CD4-positive, alpha-beta T cell (primary cell): Measurements from ENCODE around the gene LCA5L. TPM values are rescaled to one million over a fixed set of nuclear protein-coding genes. Genes with fewer than 3 reads are reported as not detected.

Source experiments
- ATAC-seq: fragments of 200-7000 bp; cut with Tn5 transposase; one replicate; pipeline ENCODE4 v1.10.0; 2022; ENCODE audit warnings: mild to moderate bottlenecking; ENCODE audit not compliant: poor library complexity
- CTCF ChIA-PET: fragments of 350-600 bp; sonication (Branson Sonifier 250); formaldehyde crosslinking; loops from one replicate; lab custom pipeline; 2021; ENCODE audit warnings: antibody characterized with exemption, inconsistent platforms; lab: Charles Lee
- POLR2A ChIA-PET: fragments of 350-600 bp; sonication (Branson Sonifier 250); formaldehyde crosslinking; loops from one replicate; lab custom pipeline; 2021; ENCODE audit warnings: antibody characterized with exemption, inconsistent platforms; lab: Charles Lee
- DNase-seq, 14 experiments: peaks; one replicate each; pipeline ENCODE4 v3.0.0-alpha.2; 2013 to 2020; ENCODE audit warnings: mixed read lengths in 2 of 14
- H3K27ac ChIP-seq, 2 donors: one replicate each; pipeline versions ENCODE4 v1.5.1 to v1.7.0; 2013; ENCODE audit warnings: low read length in 2 of 2, low read depth in 1 of 2, mild to moderate bottlenecking in 1 of 2
- H3K27me3 ChIP-seq, 2 experiments: 1 replicate in 1 of 2; 2 replicates in 1 of 2; pipeline versions ENCODE4 v1.6.1 to v1.7.0; 2013; ENCODE audit warnings: low read length in 2 of 2, control low read depth in 1 of 2, mild to moderate bottlenecking in 1 of 2, moderate library complexity in 1 of 2; ENCODE audit not compliant: insufficient read depth in 2 of 2, control insufficient read depth in 1 of 2
- H3K36me3 ChIP-seq: one replicate; pipeline ENCODE4 v1.6.1; 2013; ENCODE audit warnings: low read length, control low read depth; ENCODE audit not compliant: insufficient read depth
- H3K4me1 ChIP-seq: one replicate; pipeline ENCODE4 v1.6.1; 2013; ENCODE audit warnings: low read length, control low read depth; ENCODE audit not compliant: insufficient read depth
- H3K4me3 ChIP-seq: one replicate; pipeline ENCODE4 v1.5.1; 2013; ENCODE audit warnings: mild to moderate bottlenecking, low read length, moderate library complexity
- H3K9me3 ChIP-seq, 2 experiments: 1 replicate in 1 of 2; 2 replicates in 1 of 2; pipeline versions ENCODE4 v1.6.1 to v1.7.0; 2013; ENCODE audit warnings: low read length in 2 of 2, mild to moderate bottlenecking in 2 of 2, control low read depth in 1 of 2, moderate library complexity in 1 of 2; ENCODE audit not compliant: control insufficient read depth in 1 of 2, insufficient read depth in 1 of 2
- H3K27ac Mint-ChIP-seq: one replicate; pipeline ENCODE4 v1.8.0; 2020; ENCODE audit warnings: mixed read lengths
- H3K27me3 Mint-ChIP-seq: one replicate; pipeline ENCODE4 v1.8.0; 2021; ENCODE audit warnings: mixed read lengths
- H3K36me3 Mint-ChIP-seq: one replicate; pipeline ENCODE4 v1.8.0; 2021; ENCODE audit warnings: low read depth, mixed read lengths
- H3K4me1 Mint-ChIP-seq: one replicate; pipeline ENCODE4 v1.8.0; 2021; ENCODE audit warnings: low read depth, mixed read lengths
- H3K4me3 Mint-ChIP-seq: one replicate; pipeline ENCODE4 v1.8.0; 2020; ENCODE audit warnings: mild to moderate bottlenecking, mixed read lengths
- H3K9me3 Mint-ChIP-seq: one replicate; pipeline ENCODE4 v1.8.0; 2020; ENCODE audit warnings: mixed read lengths
- intact Hi-C, 2 experiments: fragments of 100-400 bp; cut with DNase I in 1 of 2; cut with micrococcal nuclease in 1 of 2; formaldehyde crosslinking; loops; one replicate each; pipeline versions ENCODE4 v1.15.1 to v1.9.0; 2023 to 2025; cut with DNase I, micrococcal nuclease
- total RNA-seq, 174 experiments: library from RNA in 2 of 174; stranded (reverse) in 2 of 174; gene quantifications; one replicate each; pipeline ENCODE4 v1.2.3 and lab custom pipeline; 2021 to 2026
- TF ChIP-seq, protein P1 (sequence below): fragments of 200-600 bp; IDR thresholded peaks from one replicate; pipeline ENCODE4 v1.8.0; 2022; ENCODE audit warnings: antibody characterized with exemption, mild to moderate bottlenecking

Gene LCA5L
- total RNA-seq, 2 experiments from 2014 or later: 0.17 TPM; not detected in 1

GRCh38 chr21:39430954-39431353, 14.6 kb downstream of the LCA5L start:
- Mint-ChIP-seq H3K4me1 (no peaks in the 10 kb centered on the region), H3K9me3 (no peaks in the 10 kb centered on the region), H3K27me3 (peaks cover 4% of the 10 kb centered on the region), H3K27ac (no peak overlapping the region), H3K4me3 (no peak overlapping the region), H3K36me3 (no peaks in the 10 kb centered on the region)
- no peak overlapping the region for H3K4me3 ChIP-seq
- POLR2A ChIA-PET: no interaction called here
- CTCF ChIA-PET: no interaction called here
- ATAC-seq (no peak), DNase-seq (no peak)
- H3K27ac ChIP-seq: no peak overlapping the region
- no peaks in the 10 kb centered on the region for H3K9me3 ChIP-seq
- TF ChIP-seq, protein P1, sequence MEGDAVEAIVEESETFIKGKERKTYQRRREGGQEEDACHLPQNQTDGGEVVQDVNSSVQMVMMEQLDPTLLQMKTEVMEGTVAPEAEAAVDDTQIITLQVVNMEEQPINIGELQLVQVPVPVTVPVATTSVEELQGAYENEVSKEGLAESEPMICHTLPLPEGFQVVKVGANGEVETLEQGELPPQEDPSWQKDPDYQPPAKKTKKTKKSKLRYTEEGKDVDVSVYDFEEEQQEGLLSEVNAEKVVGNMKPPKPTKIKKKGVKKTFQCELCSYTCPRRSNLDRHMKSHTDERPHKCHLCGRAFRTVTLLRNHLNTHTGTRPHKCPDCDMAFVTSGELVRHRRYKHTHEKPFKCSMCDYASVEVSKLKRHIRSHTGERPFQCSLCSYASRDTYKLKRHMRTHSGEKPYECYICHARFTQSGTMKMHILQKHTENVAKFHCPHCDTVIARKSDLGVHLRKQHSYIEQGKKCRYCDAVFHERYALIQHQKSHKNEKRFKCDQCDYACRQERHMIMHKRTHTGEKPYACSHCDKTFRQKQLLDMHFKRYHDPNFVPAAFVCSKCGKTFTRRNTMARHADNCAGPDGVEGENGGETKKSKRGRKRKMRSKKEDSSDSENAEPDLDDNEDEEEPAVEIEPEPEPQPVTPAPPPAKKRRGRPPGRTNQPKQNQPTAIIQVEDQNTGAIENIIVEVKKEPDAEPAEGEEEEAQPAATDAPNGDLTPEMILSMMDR: no peak
- no peaks in the 10 kb centered on the region for H3K36me3 ChIP-seq
- H3K27me3 ChIP-seq: no peaks in the 10 kb centered on the region
- intact Hi-C loops: no loop called here
- no peaks in the 10 kb centered on the region for H3K4me1 ChIP-seq

GRCh38 chr21:39430457-39430856, 15.1 kb downstream of the LCA5L start:
- Histone ChIP-seq H3K4me3 (no peak overlapping the region), H3K27ac (no peak overlapping the region), H3K9me3 (no peaks in the 10 kb centered on the region), H3K4me1 (no peaks in the 10 kb centered on the region), H3K27me3 (no peaks in the 10 kb centered on the region), H3K36me3 (no peaks in the 10 kb centered on the region)
- Mint-ChIP-seq H3K27ac (no peak overlapping the region), H3K4me1 (no peaks in the 10 kb centered on the region), H3K36me3 (no peaks in the 10 kb centered on the region), H3K4me3 (no peak overlapping the region), H3K9me3 (no peaks in the 10 kb centered on the region), H3K27me3 (peaks cover 4% of the 10 kb centered on the region)
- DNase-seq (no peak), ATAC-seq (no peak)
- intact Hi-C loops: no loop called here
- ChIA-PET CTCF (no interaction called here), POLR2A (no interaction called here)
- TF ChIP-seq, protein P1: no peak

- no peak for ATAC-seq
- no peaks in the 10 kb centered on the region for H3K4me1 Mint-ChIP-seq
Observed at GRCh38 chr21:39430016-39430415, 15.6 kb downstream of the LCA5L start.

More at GRCh38 chr21:39430016-39430415, 15.6 kb downstream of the LCA5L start:
- Mint-ChIP-seq H3K27me3 (peaks cover 4% of the 10 kb centered on the region), H3K9me3 (no peaks in the 10 kb centered on the region), H3K36me3 (no peaks in the 10 kb centered on the region), H3K27ac (no peak overlapping the region), H3K4me3 (no peak overlapping the region)
- TF ChIP-seq, protein P1: no peak
- Histone ChIP-seq H3K4me3 (no peak overlapping the region), H3K9me3 (no peaks in the 10 kb centered on the region), H3K27me3 (no peaks in the 10 kb centered on the region), H3K27ac (no peak overlapping the region), H3K4me1 (no peaks in the 10 kb centered on the region), H3K36me3 (no peaks in the 10 kb centered on the region)
- intact Hi-C loops: no loop called here
- POLR2A ChIA-PET: no interaction called here
- no peak for DNase-seq
- CTCF ChIA-PET: no interaction called here
